OCI-LY7 (cell line): ENCODE data around the gene RBBP8NL. TPM values are rescaled to one million over a fixed set of nuclear protein-coding genes. Genes with fewer than 3 reads are reported as not detected.

Experiments used
- BruUV-seq: library from RNA; stranded (reverse); fragments of 400-500 nt; replicated peaks from 2 replicates; lab custom pipeline; 2021; lab: Mats Ljungman, UMichigan
- CTCF ChIA-PET: fragments of 300-600 bp; sonication (Branson Sonifier 250); formaldehyde crosslinking; loops from one replicate; lab custom pipeline; 2022; ENCODE audit warnings: antibody characterized with exemption; ENCODE audit not compliant: unreplicated experiment; lab: Charles Lee
- POLR2A ChIA-PET: fragments of 300-600 bp; sonication (Branson Sonifier 250); formaldehyde crosslinking; loops from one replicate; lab custom pipeline; 2022; ENCODE audit warnings: antibody characterized with exemption; lab: Charles Lee
- DNase-seq: peaks from one replicate; pipeline ENCODE4 v3.0.0-alpha.2; 2015; ENCODE audit warnings: low spot score
- H2AFZ ChIP-seq: fragments of 200-600 bp; sonication (generic), shearing (Covaris generic); 2 replicates; pipeline ENCODE4 v1.6.1; 2014; ENCODE audit warnings: mild to moderate bottlenecking, antibody characterized with exemption, low read length, moderate library complexity
- H3K27ac ChIP-seq: fragments of 200-600 bp; sonication (generic); 2 replicates; pipeline ENCODE4 v1.5.1; 2014; ENCODE audit warnings: mixed run types, low read depth, mild to moderate bottlenecking, moderate library complexity, low read length, inconsistent platforms; ENCODE audit not compliant: poor library complexity, severe bottlenecking
- H3K36me3 ChIP-seq: fragments of 200-600 bp; sonication (generic); 2 replicates; pipeline ENCODE4 v1.6.1; 2014; ENCODE audit warnings: mild to moderate bottlenecking, antibody characterized with exemption, low read length, moderate library complexity, mixed read lengths; ENCODE audit not compliant: insufficient read depth
- H3K4me1 ChIP-seq: fragments of 200-600 bp; sonication (generic); 2 replicates; pipeline ENCODE4 v1.5.1; 2014; ENCODE audit warnings: mild to moderate bottlenecking, low read length; ENCODE audit not compliant: insufficient read depth, poor library complexity, severe bottlenecking
- H3K4me2 ChIP-seq: fragments of 200-600 bp; sonication (generic); 2 replicates; pipeline ENCODE4 v1.6.1; 2014; ENCODE audit warnings: mild to moderate bottlenecking, low read length
- H3K4me3 ChIP-seq: fragments of 200-600 bp; sonication (generic); 2 replicates; pipeline ENCODE4 v1.5.1; 2014; ENCODE audit warnings: mild to moderate bottlenecking, low read depth, low read length; ENCODE audit not compliant: poor library complexity, severe bottlenecking
- H3K79me2 ChIP-seq: fragments of 200-600 bp; sonication (generic); 2 replicates; pipeline ENCODE4 v1.6.1; 2016; ENCODE audit warnings: low read depth, mild to moderate bottlenecking, low read length, moderate library complexity, mixed read lengths; ENCODE audit not compliant: insufficient read depth
- H3K9me2 ChIP-seq: fragments of 200-600 bp; sonication (generic); 2 replicates; pipeline ENCODE4 v1.6.1; 2016; ENCODE audit warnings: mild to moderate bottlenecking, low read length, mixed read lengths; ENCODE audit not compliant: insufficient read depth
- H3K9me3 ChIP-seq: fragments of 200-600 bp; sonication (generic); 2 replicates; pipeline ENCODE4 v1.6.1; 2014; ENCODE audit warnings: mild to moderate bottlenecking, mixed run types, low read length, mixed read lengths
- H4K20me1 ChIP-seq: fragments of 200-600 bp; sonication (generic); 2 replicates; pipeline ENCODE4 v1.6.1; 2014; ENCODE audit warnings: mild to moderate bottlenecking, antibody characterized with exemption, low read length, moderate library complexity, mixed read lengths; ENCODE audit not compliant: insufficient read depth
- CTCF ChIP-seq: fragments of 200-600 bp; sonication (generic); conservative IDR thresholded peaks from 2 replicates; pipeline ENCODE4 v1.5.1; 2014; ENCODE audit warnings: mild to moderate bottlenecking, antibody characterized with exemption, low read length, moderate library complexity, mixed read lengths
- EZH2phosphoT487 ChIP-seq: fragments of 200-600 bp; sonication (generic); IDR thresholded peaks from 2 replicates; pipeline ENCODE4 v1.6.1; 2018; ENCODE audit warnings: low read depth, borderline replicate concordance, mild to moderate bottlenecking, mixed run types, antibody characterized with exemption, low read length, moderate library complexity, mixed read lengths
- intact Hi-C: fragments of 100-400 bp; cut with micrococcal nuclease; formaldehyde crosslinking; loops from one replicate; pipeline ENCODE4 v1.10.0; 2022; ENCODE audit not compliant: unreplicated experiment
- total RNA-seq, 2 experiments: library from RNA; depleted of rRNA in 1 of 2; stranded (reverse); fragments of >200 nt in 1 of 2; shearing (Covaris generic) in 1 of 2; gene quantifications; 2 replicates each; pipeline ENCODE4 v1.2.3, GENCODE V29; 2014 to 2022

RBBP8NL gene
- total RNA-seq, 2 experiments from 2014 or later: not detected

- POLR2A ChIA-PET: no interaction called here
- BruUV-seq: no TSS peak
Measured at GRCh38 chr20:62404761-62405107, 22.6 kb downstream of the RBBP8NL start.

GRCh38 chr20:62404112-62404665 is 23.1 kb downstream of the RBBP8NL start:
- Histone ChIP-seq H3K9me3 (no peaks in the 10 kb centered on the region), H3K36me3 (peaks cover 9% of the 10 kb centered on the region; the same call in 1 of the 2 replicates), H3K27ac (no peak overlapping the region), H3K4me1 (peaks cover 26% of the 10 kb centered on the region), H3K4me2 (no peak overlapping the region; the same call in 1 of the 2 replicates), H2AFZ (no peak overlapping the region), H4K20me1 (no peaks in the 10 kb centered on the region), H3K79me2 (peaks cover 7% of the 10 kb centered on the region; the same call in 1 of the 2 replicates), H3K4me3 (no peak overlapping the region), H3K9me2 (no peaks in the 10 kb centered on the region)
- ChIA-PET CTCF (no interaction called here), POLR2A (no interaction called here)
- TF ChIP-seq CTCF: no peak
- no peak for TF ChIP-seq EZH2phosphoT487
- no TSS peak for BruUV-seq
- DNase-seq: no peak
- intact Hi-C loops: loop anchor here (10.0 kb wide), 1 partner anchor 339 kb away; the partner anchor contains the start of gene TAF4

More at GRCh38 chr20:62404761-62405107, 22.6 kb downstream of the RBBP8NL start:
- DNase-seq: no peak
- peaks cover 7% of the 10 kb centered on the region; the same call in 1 of the 2 replicates for H3K79me2 ChIP-seq
- CTCF ChIA-PET: no interaction called here
- H4K20me1 ChIP-seq: no peaks in the 10 kb centered on the region
- no peaks in the 10 kb centered on the region for H3K9me2 ChIP-seq
- H3K36me3 ChIP-seq: peaks cover 9% of the 10 kb centered on the region; the same call in 1 of the 2 replicates
- H3K4me3 ChIP-seq: no peak overlapping the region
- intact Hi-C loops: loop anchor here (5.0 to 10.0 kb wide), 2 partner anchors 340 to 388 kb away; partner anchors contain the start of gene TAF4
- TF ChIP-seq CTCF: no peak
- TF ChIP-seq EZH2phosphoT487: no peak
- H3K9me3 ChIP-seq: no peaks in the 10 kb centered on the region
- no peak overlapping the region for H2AFZ ChIP-seq
- no peak overlapping the region for H3K27ac ChIP-seq
- H3K4me1 ChIP-seq: peaks cover 32% of the 10 kb centered on the region
- no peak overlapping the region for H3K4me2 ChIP-seq

- Histone ChIP-seq H3K9me2 (no peaks in the 10 kb centered on the region), H3K4me3 (no peak overlapping the region), H3K27ac (no peak overlapping the region), H4K20me1 (no peaks in the 10 kb centered on the region), H3K9me3 (no peaks in the 10 kb centered on the region), H3K4me1 (peaks cover 20% of the 10 kb centered on the region), H2AFZ (no peak overlapping the region), H3K79me2 (peaks cover 7% of the 10 kb centered on the region; the same call in 1 of the 2 replicates), H3K36me3 (peaks cover 15% of the 10 kb centered on the region; the same call in 1 of the 2 replicates), H3K4me2 (no peak overlapping the region)
- CTCF ChIA-PET: no interaction called here
- no peak for DNase-seq
- POLR2A ChIA-PET: no interaction called here
- BruUV-seq: no TSS peak
- TF ChIP-seq EZH2phosphoT487 (no peak), CTCF (no peak)
- intact Hi-C loops: loop anchor here (10.0 kb wide), 1 partner anchor 339 kb away; the partner anchor contains the start of gene TAF4
Measured at GRCh38 chr20:62403331-62403730, 24.0 kb downstream of the RBBP8NL start.
